Fibroblast of lung (primary cell): ENCODE results near the gene NDUFB2. TPM values are rescaled to one million over a fixed set of nuclear protein-coding genes. Genes with fewer than 3 reads are reported as not detected.
"Not testable (repeated sequence)": the region's sequence is repeated elsewhere in the genome, so short reads cannot be mapped to it uniquely, and the experiment has no call there.

Experiments
- DNase-seq, 2 donors: peaks; one replicate each; pipeline versions ENCODE4 v3.0.0 to v3.0.0-alpha.2; 2010; ENCODE audit warnings: low read depth in 2 of 2
- H2AFZ ChIP-seq: 2 replicates; pipeline ENCODE4 v1.5.1; 2012; ENCODE audit warnings: low read length, control low read depth, inconsistent platforms
- H3K27ac ChIP-seq: 2 replicates; pipeline ENCODE4 v1.5.1; 2011; ENCODE audit warnings: low read length, control low read depth; ENCODE audit not compliant: insufficient read depth
- H3K27me3 ChIP-seq: 2 replicates; pipeline ENCODE4 v1.5.1; 2011; ENCODE audit warnings: mild to moderate bottlenecking, low read length; ENCODE audit not compliant: control insufficient read depth, insufficient read depth
- H3K36me3 ChIP-seq: 2 replicates; pipeline ENCODE4 v1.5.1; 2011; ENCODE audit warnings: low read length; ENCODE audit not compliant: control insufficient read depth, insufficient read depth
- H3K4me1 ChIP-seq: 2 replicates; pipeline ENCODE4 v1.5.1; 2011; ENCODE audit warnings: low read length; ENCODE audit not compliant: control insufficient read depth, insufficient read depth; ENCODE audit errors: extremely low read depth
- H3K4me2 ChIP-seq: 2 replicates; pipeline ENCODE4 v1.5.1; 2011; ENCODE audit warnings: low read length, control low read depth; ENCODE audit not compliant: insufficient read depth; ENCODE audit errors: extremely low read depth
- H3K4me3 ChIP-seq, 4 experiments: fragments of 200-600 bp in 1 of 4; sonication (generic) in 1 of 4; replicated peaks in 1 of 4; 2 replicates each; pipeline ENCODE4 v1.5.1; 2011 to 2016; ENCODE audit warnings: low read length in 4 of 4, low read depth in 3 of 4, mild to moderate bottlenecking in 3 of 4, control low read depth in 2 of 4, inconsistent platforms in 1 of 4, mixed read lengths in 1 of 4; ENCODE audit not compliant: insufficient read depth in 1 of 4; ENCODE audit errors: control extremely low read depth in 1 of 4
- H3K79me2 ChIP-seq: 2 replicates; pipeline ENCODE4 v1.5.1; 2012; ENCODE audit warnings: mild to moderate bottlenecking, low read length, inconsistent platforms; ENCODE audit not compliant: control insufficient read depth, insufficient read depth
- H3K9ac ChIP-seq: 2 replicates; pipeline ENCODE4 v1.5.1; 2011; ENCODE audit warnings: mild to moderate bottlenecking, low read length, control low read depth; ENCODE audit not compliant: insufficient read depth
- H3K9me3 ChIP-seq: 2 replicates; pipeline ENCODE4 v1.5.1; 2012; ENCODE audit warnings: low read depth, low read length; ENCODE audit not compliant: control insufficient read depth, insufficient read depth
- H4K20me1 ChIP-seq: 2 replicates; pipeline ENCODE4 v1.5.1; 2011; ENCODE audit warnings: low read length; ENCODE audit not compliant: control insufficient read depth, insufficient read depth; ENCODE audit errors: extremely low read depth
- EZH2 ChIP-seq: IDR thresholded peaks from 2 replicates; pipeline ENCODE4 v1.5.1; 2012; ENCODE audit warnings: low read length, control low read depth, mild to moderate bottlenecking; ENCODE audit errors: missing control alignments
- polyA plus RNA-seq, 2 donors: library from polyadenylated mRNA; depleted of rRNA in 1 of 2; stranded (reverse) in 1 of 2; unstranded in 1 of 2; fragments of >200 nt; gene quantifications; 2 replicates each; pipeline ENCODE4 v1.2.1, GENCODE V29; 2011 to 2012; ENCODE audit warnings: missing spikeins in 1 of 2
- total RNA-seq: library from RNA; depleted of rRNA; stranded (reverse); fragments of >200 nt; gene quantifications from 2 replicates; pipeline ENCODE4 v1.2.1, GENCODE V29; 2014
- TF ChIP-seq, protein P1 (sequence below), 2 donors: IDR thresholded peaks in 1 of 2; conservative IDR thresholded peaks in 1 of 2; 1 replicate in 1 of 2; 2 replicates in 1 of 2; pipeline ENCODE4 v1.5.1; 2011 to 2012; ENCODE audit warnings: low read length in 2 of 2, control low read depth in 1 of 2, inconsistent platforms in 1 of 2, low read depth in 1 of 2, mild to moderate bottlenecking in 1 of 2

NDUFB2 gene
- total and polyA plus RNA-seq, 2 donors (not counting 1 experiment from before 2014, with no cell fraction given) = 116 to 283 TPM

DNA sequence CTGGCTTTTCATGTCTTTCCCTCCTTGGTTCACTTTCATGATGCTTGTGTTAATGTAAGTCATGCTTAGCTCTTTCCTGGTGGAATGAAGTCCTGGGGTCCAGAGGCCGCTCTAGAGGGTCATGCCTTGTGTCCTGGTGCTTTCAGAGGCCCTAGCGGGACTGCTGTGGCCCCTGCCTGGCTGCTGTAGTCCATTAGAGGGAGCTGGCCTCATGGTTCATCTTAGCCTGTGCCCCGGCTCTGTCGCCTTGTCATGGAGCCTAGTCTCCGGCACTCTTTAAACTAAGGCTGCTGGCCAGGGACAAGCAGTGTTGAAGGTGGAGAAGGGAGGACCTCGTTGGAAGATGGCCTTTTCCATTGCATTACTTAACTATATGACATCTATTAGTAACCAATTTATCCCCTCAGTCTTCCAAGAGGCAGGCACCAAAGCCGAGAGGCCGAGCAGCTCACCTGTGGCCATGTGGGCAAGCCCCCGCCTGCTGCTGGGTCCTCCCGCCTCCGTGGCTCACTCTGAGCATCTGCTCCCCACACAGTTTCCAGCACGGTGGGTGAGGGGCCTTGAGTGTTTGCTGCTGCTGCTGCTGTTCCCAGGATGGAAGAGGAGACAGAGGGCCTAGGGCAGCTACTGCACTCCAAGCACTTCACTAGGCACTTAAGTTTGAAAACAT is 5.0 kb upstream of the NDUFB2 start:
- no peaks in the 10 kb centered on the region for H3K27me3 ChIP-seq
- no peak overlapping the region for H3K27ac ChIP-seq
- H3K9me3 ChIP-seq = no peaks in the 10 kb centered on the region
- no peaks in the 10 kb centered on the region for H3K36me3 ChIP-seq
- DNase-seq = no peak
- H2AFZ ChIP-seq = no peak overlapping the region
- no peak for TF ChIP-seq EZH2
- TF ChIP-seq, protein P1, sequence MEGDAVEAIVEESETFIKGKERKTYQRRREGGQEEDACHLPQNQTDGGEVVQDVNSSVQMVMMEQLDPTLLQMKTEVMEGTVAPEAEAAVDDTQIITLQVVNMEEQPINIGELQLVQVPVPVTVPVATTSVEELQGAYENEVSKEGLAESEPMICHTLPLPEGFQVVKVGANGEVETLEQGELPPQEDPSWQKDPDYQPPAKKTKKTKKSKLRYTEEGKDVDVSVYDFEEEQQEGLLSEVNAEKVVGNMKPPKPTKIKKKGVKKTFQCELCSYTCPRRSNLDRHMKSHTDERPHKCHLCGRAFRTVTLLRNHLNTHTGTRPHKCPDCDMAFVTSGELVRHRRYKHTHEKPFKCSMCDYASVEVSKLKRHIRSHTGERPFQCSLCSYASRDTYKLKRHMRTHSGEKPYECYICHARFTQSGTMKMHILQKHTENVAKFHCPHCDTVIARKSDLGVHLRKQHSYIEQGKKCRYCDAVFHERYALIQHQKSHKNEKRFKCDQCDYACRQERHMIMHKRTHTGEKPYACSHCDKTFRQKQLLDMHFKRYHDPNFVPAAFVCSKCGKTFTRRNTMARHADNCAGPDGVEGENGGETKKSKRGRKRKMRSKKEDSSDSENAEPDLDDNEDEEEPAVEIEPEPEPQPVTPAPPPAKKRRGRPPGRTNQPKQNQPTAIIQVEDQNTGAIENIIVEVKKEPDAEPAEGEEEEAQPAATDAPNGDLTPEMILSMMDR (conservative IDR thresholded peaks at IDR 0.05 in 1 of 2, IDR thresholded peaks at IDR 0.05 in 1 of 2; ENCODE audit: low read depth in 1 of 2, low read length in 2 of 2) = no peak
- H3K4me2 ChIP-seq = no peak overlapping the region
- no peak overlapping the region for H3K4me3 ChIP-seq
- no peaks in the 10 kb centered on the region for H4K20me1 ChIP-seq
- H3K79me2 ChIP-seq = no peaks in the 10 kb centered on the region
- H3K4me1 ChIP-seq = peaks cover 4% of the 10 kb centered on the region
- H3K9ac ChIP-seq = no peak overlapping the region

DNA sequence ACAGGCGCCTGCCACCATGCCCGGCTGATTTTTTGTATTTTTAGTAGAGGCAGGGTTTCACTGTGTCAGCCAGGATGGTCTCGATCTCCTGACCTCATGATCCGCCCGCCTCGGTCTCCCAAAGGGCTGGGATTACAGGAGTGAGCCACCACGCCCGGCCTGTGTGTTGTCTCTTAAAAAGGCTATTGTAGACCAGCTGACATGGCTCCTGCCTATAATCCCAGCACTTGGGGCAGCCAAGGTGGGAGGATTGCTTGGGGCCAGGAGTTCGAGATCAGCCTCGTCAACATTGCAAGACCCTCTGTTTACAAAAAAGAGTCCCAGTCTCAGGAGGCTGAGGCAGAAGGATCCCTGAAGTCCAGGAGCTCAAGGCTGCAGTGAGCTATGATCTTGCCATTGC is 2.7 kb upstream of the NDUFB2 start:
- not testable (repeated sequence) for H3K27me3 ChIP-seq, H3K9ac ChIP-seq, H2AFZ ChIP-seq, H4K20me1 ChIP-seq, H3K4me2 ChIP-seq, H3K36me3 ChIP-seq, H3K4me3 ChIP-seq, H3K27ac ChIP-seq, H3K9me3 ChIP-seq, DNase-seq, H3K4me1 ChIP-seq
- H3K79me2 ChIP-seq = peaks cover 16% of the 10 kb centered on the region

DNA sequence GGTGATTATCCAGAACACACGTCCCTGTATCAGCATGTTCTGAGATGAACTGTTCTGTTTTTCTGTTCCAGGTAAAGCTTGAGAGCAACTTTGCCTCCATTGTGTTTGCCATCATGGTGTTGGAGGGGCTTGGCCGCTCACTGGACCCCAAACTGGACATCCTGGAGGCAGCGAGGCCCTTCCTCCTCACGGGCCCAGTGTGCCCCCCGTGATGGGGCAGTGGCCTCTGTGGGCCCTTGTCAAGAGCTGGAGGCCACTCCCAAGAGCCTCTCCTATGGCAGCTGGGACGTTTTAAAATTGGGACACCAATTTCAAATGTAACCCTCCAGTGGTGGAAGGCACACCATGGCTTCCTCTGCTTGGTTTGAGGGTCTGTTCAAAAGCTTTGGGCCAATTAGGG is 1.9 kb upstream of the NDUFB2 start:
- DNase-seq = no peak
- Histone ChIP-seq H3K27me3 (no peaks in the 10 kb centered on the region), H3K9me3 (no peaks in the 10 kb centered on the region), H3K79me2 (peaks cover 23% of the 10 kb centered on the region), H2AFZ (no peak overlapping the region), H3K9ac (no peak overlapping the region), H3K36me3 (no peaks in the 10 kb centered on the region), H4K20me1 (no peaks in the 10 kb centered on the region), H3K4me1 (peaks cover 4% of the 10 kb centered on the region), H3K27ac (no peak overlapping the region), H3K4me3 (no peak overlapping the region), H3K4me2 (no peak overlapping the region)
- TF ChIP-seq EZH2 = no peak
- TF ChIP-seq, protein P1 (conservative IDR thresholded peaks at IDR 0.05 in 1 of 2, IDR thresholded peaks at IDR 0.05 in 1 of 2; ENCODE audit: low read depth in 1 of 2, low read length in 2 of 2) = no peak
